GM20000 (cell line): Measurements from ENCODE around the gene CRIP3.

Experiments used
- DNase-seq: peaks from one replicate; pipeline ENCODE4 v3.0.0; 2012; ENCODE audit warnings: low spot score
- TF ChIP-seq, protein P1 (sequence below): IDR thresholded peaks from 2 replicates; pipeline ENCODE4 v1.5.1; 2012; ENCODE audit warnings: mild to moderate bottlenecking, control low read depth; ENCODE audit errors: extremely low read depth, missing control alignments

CRIP3 gene

DNA sequence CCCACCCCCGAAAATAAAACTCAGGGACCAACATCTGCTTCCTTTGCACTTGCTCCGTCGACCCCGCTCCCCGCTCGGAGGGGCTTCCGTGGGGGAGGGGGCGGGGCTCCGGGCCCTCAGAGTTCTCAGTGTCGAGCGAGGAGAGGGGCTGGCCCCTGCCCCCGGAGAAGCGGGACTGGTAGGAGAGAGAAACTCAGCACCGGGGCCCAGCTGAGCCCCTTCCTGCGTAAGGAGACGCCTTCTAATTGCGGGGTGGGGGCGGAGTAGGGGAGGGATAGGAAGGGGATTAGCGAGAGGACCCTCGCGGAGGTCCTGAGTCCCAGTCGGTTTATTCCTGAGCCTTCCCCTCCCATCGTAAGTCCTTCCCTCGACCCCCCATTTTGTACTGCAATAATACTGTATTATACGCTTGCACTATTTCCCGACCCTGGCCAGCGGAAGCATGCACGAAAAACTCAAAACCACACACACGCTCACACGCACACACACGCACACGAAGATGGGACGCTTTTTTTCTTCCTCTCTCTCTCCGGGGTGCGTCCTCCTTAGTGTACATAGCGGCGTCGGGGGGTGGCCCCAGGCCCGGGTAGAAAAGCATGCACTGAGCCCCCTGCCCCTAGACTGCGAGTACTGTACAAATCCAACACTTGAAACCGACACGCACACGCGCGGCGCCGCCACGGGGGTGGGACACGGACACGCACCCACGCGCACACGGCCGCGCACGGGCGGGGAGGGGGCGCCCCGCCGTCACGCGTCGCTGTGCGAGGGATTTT lies 32.6 kb downstream of the CRIP3 start:
- DNase-seq = peak; percentile 66
- TF ChIP-seq, protein P1, sequence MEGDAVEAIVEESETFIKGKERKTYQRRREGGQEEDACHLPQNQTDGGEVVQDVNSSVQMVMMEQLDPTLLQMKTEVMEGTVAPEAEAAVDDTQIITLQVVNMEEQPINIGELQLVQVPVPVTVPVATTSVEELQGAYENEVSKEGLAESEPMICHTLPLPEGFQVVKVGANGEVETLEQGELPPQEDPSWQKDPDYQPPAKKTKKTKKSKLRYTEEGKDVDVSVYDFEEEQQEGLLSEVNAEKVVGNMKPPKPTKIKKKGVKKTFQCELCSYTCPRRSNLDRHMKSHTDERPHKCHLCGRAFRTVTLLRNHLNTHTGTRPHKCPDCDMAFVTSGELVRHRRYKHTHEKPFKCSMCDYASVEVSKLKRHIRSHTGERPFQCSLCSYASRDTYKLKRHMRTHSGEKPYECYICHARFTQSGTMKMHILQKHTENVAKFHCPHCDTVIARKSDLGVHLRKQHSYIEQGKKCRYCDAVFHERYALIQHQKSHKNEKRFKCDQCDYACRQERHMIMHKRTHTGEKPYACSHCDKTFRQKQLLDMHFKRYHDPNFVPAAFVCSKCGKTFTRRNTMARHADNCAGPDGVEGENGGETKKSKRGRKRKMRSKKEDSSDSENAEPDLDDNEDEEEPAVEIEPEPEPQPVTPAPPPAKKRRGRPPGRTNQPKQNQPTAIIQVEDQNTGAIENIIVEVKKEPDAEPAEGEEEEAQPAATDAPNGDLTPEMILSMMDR = no peak

DNA sequence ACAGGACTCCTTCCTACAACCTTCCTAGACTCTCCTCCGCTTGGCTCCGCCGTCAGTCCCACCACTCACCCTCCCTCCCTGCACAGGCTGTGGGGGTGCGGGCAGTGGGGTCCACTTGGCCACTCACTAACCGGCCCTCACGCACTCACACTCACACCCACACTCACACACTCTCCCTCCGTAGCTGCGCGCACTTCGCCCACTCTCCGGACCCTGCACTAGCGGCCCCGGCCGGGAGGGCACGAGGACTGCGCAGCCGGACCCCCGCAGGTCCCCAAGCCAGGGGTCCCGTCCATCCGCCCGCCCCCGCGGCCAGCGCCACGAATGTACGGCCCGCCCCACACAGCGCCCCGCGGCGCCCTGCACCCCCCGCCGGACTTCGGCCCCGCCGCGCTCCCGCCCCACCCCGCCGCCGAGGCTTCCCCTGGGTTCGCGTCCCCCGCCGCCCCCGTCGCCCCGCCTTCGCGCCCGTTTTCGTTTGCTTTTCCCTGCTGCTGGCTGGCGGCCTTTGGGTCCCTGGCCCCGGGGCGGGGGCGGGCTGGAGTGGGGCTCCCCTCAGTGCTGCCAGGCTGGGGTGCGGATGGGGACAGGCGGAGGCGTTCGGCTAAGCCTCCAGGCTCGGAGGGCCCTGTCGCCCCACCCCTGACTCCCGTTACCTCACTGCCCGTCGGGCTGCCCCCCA lies 33.6 kb downstream of the CRIP3 start:
- DNase-seq = peak; percentile 82
- TF ChIP-seq, protein P1 = no peak

DNA sequence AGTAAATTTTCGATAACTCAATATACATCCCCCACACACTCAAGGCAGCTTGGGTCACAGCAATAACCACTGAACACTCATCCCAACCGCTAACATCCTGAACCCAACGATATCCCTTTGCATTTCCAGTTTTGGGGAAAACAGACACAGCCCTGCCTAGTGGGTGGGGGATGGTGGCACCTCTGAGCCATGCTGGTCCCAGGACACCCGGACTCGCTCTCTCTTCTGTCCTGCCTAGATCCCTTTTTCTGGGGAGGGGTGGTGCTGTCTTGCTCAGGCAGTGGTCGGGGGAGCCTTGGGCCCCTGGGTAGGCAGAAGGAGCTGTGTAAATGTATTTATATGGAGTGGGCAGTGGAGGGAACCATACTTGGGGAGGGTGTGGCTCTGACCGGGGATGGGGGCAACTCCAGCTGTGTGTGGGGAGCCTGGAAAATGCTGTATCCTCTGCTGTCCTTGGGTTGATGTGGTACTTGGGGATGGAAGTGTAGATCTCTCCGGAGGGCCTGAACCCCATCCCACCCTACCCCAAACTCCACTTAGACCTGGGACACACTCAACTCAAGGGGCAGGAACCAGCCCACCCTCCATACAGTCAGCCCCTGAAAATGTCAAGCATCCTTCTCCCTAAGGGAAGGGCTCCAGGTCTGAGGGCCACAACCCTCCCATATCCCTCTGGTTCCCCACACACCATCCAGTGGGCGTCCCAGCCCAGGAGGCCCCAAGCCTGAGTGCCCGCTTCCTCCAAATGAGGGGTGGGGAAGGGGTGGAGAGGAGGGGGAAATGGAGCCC lies 34.3 kb downstream of the CRIP3 start:
- TF ChIP-seq, protein P1 = no peak
- no peak for DNase-seq

DNA sequence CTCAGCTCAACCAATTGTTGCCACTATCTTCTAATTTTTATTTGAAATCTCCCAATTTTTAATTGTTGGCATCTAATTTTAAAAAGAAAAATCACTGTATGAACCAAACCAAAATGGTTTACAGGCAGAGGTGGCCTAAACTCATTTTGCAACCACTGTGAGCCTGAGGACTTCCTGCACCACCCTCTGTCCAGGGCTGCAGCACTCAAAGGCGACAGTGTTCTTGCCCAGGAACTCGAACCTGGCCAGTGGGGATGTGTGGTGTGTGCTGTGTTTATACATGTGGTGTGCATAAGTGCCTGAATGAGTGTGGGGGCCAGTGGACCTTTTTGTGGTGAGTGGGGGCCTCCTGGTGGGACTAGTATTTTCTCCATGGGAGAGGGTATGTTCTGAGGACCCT lies 34.9 kb downstream of the CRIP3 start:
- DNase-seq = no peak
- TF ChIP-seq, protein P1 = no peak

DNA sequence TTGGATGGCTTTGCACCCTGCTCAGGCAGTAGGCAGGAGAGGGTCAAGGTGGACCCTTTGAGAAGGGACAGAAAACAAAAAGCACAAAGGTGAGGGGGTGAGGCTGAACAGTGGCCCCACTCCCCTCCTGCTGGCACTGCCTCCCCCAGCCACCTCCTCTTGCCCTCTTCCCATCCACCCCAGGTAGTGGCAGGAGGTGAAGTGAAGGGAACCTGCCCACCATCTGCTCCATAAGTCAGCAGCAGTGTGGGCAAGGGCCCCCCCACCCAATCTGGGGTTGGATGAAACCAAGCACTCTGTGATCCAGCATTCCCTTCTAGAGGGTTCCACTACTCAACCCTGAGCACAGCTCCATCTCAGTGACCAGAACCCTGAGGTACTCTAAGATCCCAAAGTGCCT lies 36.7 kb downstream of the CRIP3 start:
- TF ChIP-seq, protein P1 = no peak
- no peak for DNase-seq

DNA sequence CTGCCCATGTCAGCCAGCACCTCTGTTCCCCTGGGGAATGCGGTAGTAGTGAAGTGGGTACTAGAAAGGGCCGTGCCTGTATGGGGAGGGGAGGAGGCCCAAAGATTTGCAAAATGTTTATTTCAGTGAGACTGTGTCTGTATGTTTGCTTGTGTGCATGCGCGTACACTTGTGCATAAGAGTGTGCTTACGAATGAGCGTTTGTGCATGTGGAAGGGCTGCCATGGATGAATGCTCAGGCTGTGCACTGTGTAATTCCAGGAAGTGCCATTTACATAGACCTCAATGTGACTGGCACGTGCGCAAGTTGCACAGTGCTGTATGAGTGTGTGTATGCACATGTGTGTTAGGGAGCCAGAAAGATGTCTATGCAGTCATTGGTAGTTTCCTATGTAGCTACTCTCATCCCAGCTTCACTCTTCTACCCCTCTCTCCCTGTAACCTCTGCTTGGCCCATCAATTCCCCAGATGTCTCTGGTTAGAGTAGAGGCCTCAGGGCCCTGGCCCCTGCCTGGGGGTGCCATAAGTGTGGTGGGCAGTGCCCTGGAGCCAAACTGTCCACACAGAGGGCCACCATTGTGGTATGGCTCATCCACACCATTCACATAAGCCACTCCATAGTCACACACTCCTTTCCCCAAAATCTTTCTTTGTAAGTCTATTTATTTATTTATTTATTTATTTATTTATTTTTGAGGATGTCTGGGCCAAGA lies 37.4 kb downstream of the CRIP3 start:
- DNase-seq = no peak
- TF ChIP-seq, protein P1 = no peak
